Common myeloid progenitor, CD34-positive (primary cell): ENCODE results near the gene CEP41.

Experiments
- CTCF ChIA-PET: fragments of 350-600 bp; sonication (Branson Sonifier 250); formaldehyde crosslinking; loops from one replicate; lab custom pipeline; 2021; ENCODE audit warnings: antibody characterized with exemption; lab: Charles Lee
- POLR2A ChIA-PET: fragments of 350-600 bp; sonication (Branson Sonifier 250); formaldehyde crosslinking; loops from one replicate; lab custom pipeline; 2021; ENCODE audit warnings: antibody characterized with exemption; lab: Charles Lee
- DNase-seq, 3 donors: peaks; one replicate each; pipeline versions ENCODE4 v3.0.0 to v3.0.0-alpha.2; 2013
- H3K27ac ChIP-seq, 2 experiments: 1 replicate in 1 of 2; 2 replicates in 1 of 2; pipeline ENCODE4 v1.7.0; 2013; ENCODE audit warnings: inconsistent platforms in 2 of 2, low read length in 2 of 2, mild to moderate bottlenecking in 2 of 2, low read depth in 1 of 2, moderate library complexity in 1 of 2; ENCODE audit not compliant: severe bottlenecking in 2 of 2, insufficient read depth in 1 of 2, poor library complexity in 1 of 2
- H3K27me3 ChIP-seq, 5 experiments: replicated peaks in 2 of 5; 1 replicate in 3 of 5; 2 replicates in 2 of 5; pipeline versions ENCODE4 v1.6.1 to v1.7.0; 2013; ENCODE audit warnings: low read length in 4 of 5, mild to moderate bottlenecking in 2 of 5, moderate library complexity in 2 of 5, inconsistent platforms in 1 of 5; ENCODE audit not compliant: insufficient read depth in 5 of 5, control insufficient read depth in 4 of 5
- H3K36me3 ChIP-seq, 4 experiments: 1 replicate in 2 of 4; 2 replicates in 2 of 4; pipeline versions ENCODE4 v1.6.1 to v1.7.0; 2013; ENCODE audit warnings: low read length in 3 of 4, control low read depth in 1 of 4, mild to moderate bottlenecking in 1 of 4; ENCODE audit not compliant: control insufficient read depth in 4 of 4, insufficient read depth in 4 of 4
- H3K4me1 ChIP-seq, 4 experiments: 1 replicate in 3 of 4; 2 replicates in 1 of 4; pipeline versions ENCODE4 v1.6.1 to v1.7.1; 2013; ENCODE audit warnings: low read length in 3 of 4, mild to moderate bottlenecking in 3 of 4, control low read depth in 1 of 4, inconsistent platforms in 1 of 4, moderate library complexity in 1 of 4; ENCODE audit not compliant: control insufficient read depth in 4 of 4, insufficient read depth in 4 of 4; ENCODE audit errors: control extremely low read depth in 1 of 4
- H3K4me3 ChIP-seq, 7 experiments: 1 replicate in 4 of 7; 2 replicates in 3 of 7; pipeline versions ENCODE4 v1.5.1 to v1.7.0; 2013; ENCODE audit warnings: mild to moderate bottlenecking in 7 of 7, low read length in 6 of 7, moderate library complexity in 6 of 7, inconsistent platforms in 2 of 7, low read depth in 2 of 7, control low read depth in 1 of 7; ENCODE audit not compliant: insufficient read depth in 4 of 7, control insufficient read depth in 1 of 7; ENCODE audit errors: extremely low read depth in 1 of 7
- H3K9me3 ChIP-seq, 5 experiments: 1 replicate in 4 of 5; 2 replicates in 1 of 5; pipeline versions ENCODE4 v1.6.1 to v1.7.1; 2013; ENCODE audit warnings: low read length in 4 of 5, mild to moderate bottlenecking in 2 of 5, inconsistent platforms in 1 of 5, low read depth in 1 of 5, moderate library complexity in 1 of 5; ENCODE audit not compliant: control insufficient read depth in 4 of 5, insufficient read depth in 2 of 5; ENCODE audit errors: control extremely low read depth in 1 of 5
- WGBS: methylation state at CpG from one replicate; pipeline ENCODE4 v1.1.5; 2013; ENCODE audit not compliant: insufficient coverage; 5-methylcytosine and 5-hydroxymethylcytosine counted together

CEP41 gene

GRCh38 chr7:130423501-130424037, 17.2 kb downstream of the CEP41 start:
- peaks cover 2 to 4% (median 3%) of the 10 kb centered on the region in 4 experiments for H3K36me3 ChIP-seq
- no peak overlapping the region for H3K4me3 ChIP-seq
- no peak overlapping the region for H3K27ac ChIP-seq
- H3K4me1 ChIP-seq: peaks cover 0 to 21% (median 2%) of the 10 kb centered on the region in 4 experiments
- POLR2A ChIA-PET: no interaction called here
- H3K9me3 ChIP-seq: no peaks in the 10 kb centered on the region
- DNase-seq: no peak
- H3K27me3 ChIP-seq: no peaks in the 10 kb centered on the region
- no CpG with 5 or more reads among the region's 3 CpGs for WGBS
- CTCF ChIA-PET: interaction anchor here (0.7 to 1.7 kb wide), 4 partner anchors 13 to 41 kb away, joined by 3 to 4 read pairs (median 4); partner anchors contain the start of gene CEP41

GRCh38 chr7:130421684-130422083, 19.1 kb downstream of the CEP41 start:
- H3K9me3 ChIP-seq: no peaks in the 10 kb centered on the region
- H3K27ac ChIP-seq: no peak overlapping the region

GRCh38 chr7:130420943-130421578, 19.8 kb downstream of the CEP41 start:
- peaks cover 0 to 4% (median under 1%) of the 10 kb centered on the region in 4 experiments for H3K36me3 ChIP-seq
- WGBS: no CpG with 5 or more reads among the region's 4 CpGs
- H3K4me3 ChIP-seq: no peak overlapping the region
- H3K9me3 ChIP-seq: no peaks in the 10 kb centered on the region
- H3K27ac ChIP-seq: no peak overlapping the region
- DNase-seq: no peak
- CTCF ChIA-PET: interaction anchor here (0.9 kb wide), 1 partner anchor 15 kb away, joined by 3 read pairs; no protein-coding TSS in a partner anchor
- H3K4me1 ChIP-seq: peaks cover 4 to 40% (median 12%) of the 10 kb centered on the region in 4 experiments
- POLR2A ChIA-PET: no interaction called here
- no peaks in the 10 kb centered on the region for H3K27me3 ChIP-seq

More at GRCh38 chr7:130421684-130422083, 19.1 kb downstream of the CEP41 start:
- 95% methylated on average over 2 of the region's 2 CpGs for WGBS
- no peak overlapping the region for H3K4me3 ChIP-seq
- peaks cover 4 to 40% (median 13%) of the 10 kb centered on the region in 4 experiments for H3K4me1 ChIP-seq
- no peaks in the 10 kb centered on the region for H3K27me3 ChIP-seq
- peak in 1 of 3 donors; percentile 45 for DNase-seq
- peaks cover 0 to 4% (median under 1%) of the 10 kb centered on the region in 4 experiments for H3K36me3 ChIP-seq
- ChIA-PET POLR2A (interaction anchor here (1.2 kb wide), 1 partner anchor 23 kb away, joined by 3 read pairs; no protein-coding TSS in a partner anchor), CTCF (interaction anchor here (1.5 to 1.7 kb wide), 2 partner anchors 20 to 37 kb away, joined by 3 to 4 read pairs; partner anchors contain the start of gene CEP41)

- ChIA-PET POLR2A (interaction anchor here (0.7 kb wide), 2 partner anchors 45 to 669 kb away, joined by 3 to 4 read pairs; no protein-coding TSS in a partner anchor), CTCF (no interaction called here)
- WGBS: 92% methylated on average over 4 of the region's 5 CpGs
- Histone ChIP-seq H3K9me3 (no peaks in the 10 kb centered on the region), H3K36me3 (no peaks in the 10 kb centered on the region), H3K4me1 (peaks cover 7 to 52% (median 18%) of the 10 kb centered on the region in 4 experiments), H3K4me3 (no peak overlapping the region), H3K27ac (no peak overlapping the region), H3K27me3 (no peaks in the 10 kb centered on the region)
- DNase-seq: no peak
Observed at GRCh38 chr7:130419658-130420057, 21.2 kb downstream of the CEP41 start.

- no peak overlapping the region for H3K27ac ChIP-seq
- no peak overlapping the region for H3K4me3 ChIP-seq
- POLR2A ChIA-PET: no interaction called here
- DNase-seq: no peak
- H3K9me3 ChIP-seq: no peaks in the 10 kb centered on the region
- no peaks in the 10 kb centered on the region for H3K36me3 ChIP-seq
- 100% methylated on average over 5 of the region's 7 CpGs for WGBS
- H3K27me3 ChIP-seq: no peaks in the 10 kb centered on the region
- CTCF ChIA-PET: no interaction called here
- peaks cover 12 to 60% (median 23%) of the 10 kb centered on the region in 4 experiments for H3K4me1 ChIP-seq
Observed at GRCh38 chr7:130418306-130418705, 22.5 kb downstream of the CEP41 start.

- peak overlapping the region in 5 of 7 experiments; percentile 6 to 50 (median 22) for H3K4me3 ChIP-seq
- DNase-seq: no peak
- H3K27me3 ChIP-seq: no peaks in the 10 kb centered on the region
- no CpG with 5 or more reads among the region's 5 CpGs for WGBS
- peaks cover 12 to 58% (median 23%) of the 10 kb centered on the region in 4 experiments for H3K4me1 ChIP-seq
- no peaks in the 10 kb centered on the region for H3K9me3 ChIP-seq
- CTCF ChIA-PET: interaction anchor here (0.8 to 2.6 kb wide), 2 partner anchors 17 to 70 kb away, joined by 4 to 7 read pairs; no protein-coding TSS in a partner anchor
- no peaks in the 10 kb centered on the region for H3K36me3 ChIP-seq
- POLR2A ChIA-PET: interaction anchor here (0.6 kb wide), 2 partner anchors 72 to 332 kb away, joined by 3 to 5 read pairs; no protein-coding TSS in a partner anchor
- H3K27ac ChIP-seq: peak overlapping the region in 1 of 2 experiments; percentile 35
Observed at GRCh38 chr7:130417213-130417612, 23.6 kb downstream of the CEP41 start.
